A673 (cell line): Measurements from ENCODE around the gene BHMT2.

ENCODE experiments used
- EZH2 ChIP-seq: fragments of 200-600 bp; sonication (generic); IDR thresholded peaks from 2 replicates; pipeline ENCODE4 v1.6.1; 2017; ENCODE audit warnings: borderline replicate concordance, low read depth, mild to moderate bottlenecking, mixed read lengths, antibody characterized with exemption, low read length; ENCODE audit not compliant: poor library complexity, severe bottlenecking
- TF ChIP-seq, protein P1 (sequence below): fragments of 300-800, 200-600 bp; sonication (generic); conservative IDR thresholded peaks from 2 replicates; pipeline ENCODE4 v1.5.1; 2017; ENCODE audit warnings: low read depth, mild to moderate bottlenecking, antibody characterized with exemption, low read length, moderate library complexity, mixed read lengths

DNA sequence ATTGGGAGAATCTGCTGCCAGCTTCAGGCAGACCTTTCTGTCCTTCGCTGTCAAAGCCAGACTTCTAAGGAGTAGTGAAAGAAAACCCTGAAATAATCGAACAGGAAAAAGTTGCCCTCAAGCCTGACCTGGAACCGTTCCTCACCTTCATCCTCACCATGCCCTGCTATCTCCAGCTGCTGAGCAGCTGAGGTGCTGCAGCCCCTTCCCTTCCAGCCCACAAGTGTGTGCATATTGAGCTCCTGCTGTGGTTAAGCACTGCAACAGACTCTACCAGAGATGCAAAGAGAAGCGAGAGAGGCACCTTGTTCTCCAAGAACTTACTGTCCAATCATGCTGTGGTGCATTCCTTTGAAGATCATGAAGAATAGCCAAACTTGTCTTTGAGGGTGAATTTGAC lies 18.9 kb downstream of the BHMT2 start:
- TF ChIP-seq, protein P1, sequence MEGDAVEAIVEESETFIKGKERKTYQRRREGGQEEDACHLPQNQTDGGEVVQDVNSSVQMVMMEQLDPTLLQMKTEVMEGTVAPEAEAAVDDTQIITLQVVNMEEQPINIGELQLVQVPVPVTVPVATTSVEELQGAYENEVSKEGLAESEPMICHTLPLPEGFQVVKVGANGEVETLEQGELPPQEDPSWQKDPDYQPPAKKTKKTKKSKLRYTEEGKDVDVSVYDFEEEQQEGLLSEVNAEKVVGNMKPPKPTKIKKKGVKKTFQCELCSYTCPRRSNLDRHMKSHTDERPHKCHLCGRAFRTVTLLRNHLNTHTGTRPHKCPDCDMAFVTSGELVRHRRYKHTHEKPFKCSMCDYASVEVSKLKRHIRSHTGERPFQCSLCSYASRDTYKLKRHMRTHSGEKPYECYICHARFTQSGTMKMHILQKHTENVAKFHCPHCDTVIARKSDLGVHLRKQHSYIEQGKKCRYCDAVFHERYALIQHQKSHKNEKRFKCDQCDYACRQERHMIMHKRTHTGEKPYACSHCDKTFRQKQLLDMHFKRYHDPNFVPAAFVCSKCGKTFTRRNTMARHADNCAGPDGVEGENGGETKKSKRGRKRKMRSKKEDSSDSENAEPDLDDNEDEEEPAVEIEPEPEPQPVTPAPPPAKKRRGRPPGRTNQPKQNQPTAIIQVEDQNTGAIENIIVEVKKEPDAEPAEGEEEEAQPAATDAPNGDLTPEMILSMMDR: no peak
- no peak for TF ChIP-seq EZH2
